ENCODE data around the gene ELMOD1.

Gene ELMOD1

GRCh38 chr11:107651672-107652071 lies 60.7 kb downstream of the ELMOD1 start:
- DNase-seq = peak; percentile 10

GRCh38 chr11:107653076-107653475 lies 62.1 kb downstream of the ELMOD1 start:
- DNase-seq = no peak

- DNase-seq = no peak
These were observed 64.7 kb downstream of the ELMOD1 start for GRCh38 chr11:107655602-107656001.

GRCh38 chr11:107659310-107659709 lies 68.4 kb downstream of the ELMOD1 start:
- DNase-seq = no peak

GRCh38 chr11:107660066-107660465 lies 69.1 kb downstream of the ELMOD1 start:
- no peak for DNase-seq

GRCh38 chr11:107661656-107662055 lies 70.7 kb downstream of the ELMOD1 start:
- no peak for DNase-seq

- DNase-seq = no peak
These were observed 74.1 kb downstream of the ELMOD1 start for GRCh38 chr11:107665018-107665417.

GRCh38 chr11:107666911-107667613 lies 76.1 kb downstream of the ELMOD1 start:
- DNase-seq = no peak

- DNase-seq = no peak
These were observed 78.3 kb downstream of the ELMOD1 start for GRCh38 chr11:107669191-107669740.

- DNase-seq = no peak
These were observed 79.1 kb downstream of the ELMOD1 start for GRCh38 chr11:107669893-107670601.

- DNase-seq = no peak
These were observed 85.0 kb downstream of the ELMOD1 start for GRCh38 chr11:107675902-107676301.

GRCh38 chr11:107676336-107677057 lies 85.5 kb downstream of the ELMOD1 start:
- DNase-seq = no peak

- DNase-seq = no peak
These were observed 87.1 kb downstream of the ELMOD1 start for GRCh38 chr11:107677924-107678631.

- DNase-seq = no peak
These were observed 87.7 kb downstream of the ELMOD1 start for GRCh38 chr11:107678632-107678971.

- no peak for DNase-seq
These were observed 88.5 kb downstream of the ELMOD1 start for GRCh38 chr11:107679255-107680024.

GRCh38 chr11:107682171-107682570 lies 91.2 kb downstream of the ELMOD1 start:
- DNase-seq = no peak

GRCh38 chr11:107682572-107682971 lies 91.6 kb downstream of the ELMOD1 start:
- no peak for DNase-seq

- no peak for DNase-seq
These were observed 92.1 kb downstream of the ELMOD1 start for GRCh38 chr11:107683061-107683460.

- DNase-seq = no peak
These were observed 92.9 kb downstream of the ELMOD1 start for GRCh38 chr11:107683807-107684206.

GRCh38 chr11:107688322-107688918 lies 97.5 kb downstream of the ELMOD1 start:
- DNase-seq = no peak

GRCh38 chr11:107689317-107690202 lies 98.6 kb downstream of the ELMOD1 start:
- DNase-seq = peak; percentile 61

Measured in NCI-H2171 treated with DMSO at 0.1 percent for 48 hours (cell line).